Stimulated activated naive CD8-positive, alpha-beta T cell treated with anti-CD3 and anti-CD28 coated beads, Interleukin-15, Interleukin-2, amounts not matched to agents 100 ng/mL and 50 ng/mL, for 24 hours (primary cell): ENCODE data around the gene PLAA.

Experiments
- H3K27ac Mint-ChIP-seq: one replicate; pipeline ENCODE4 v1.8.0; 2021; ENCODE audit warnings: mild to moderate bottlenecking, mixed read lengths
- H3K27me3 Mint-ChIP-seq: one replicate; pipeline ENCODE4 v1.8.0; 2021; ENCODE audit warnings: mixed read lengths
- H3K36me3 Mint-ChIP-seq: one replicate; pipeline ENCODE4 v1.8.0; 2021; ENCODE audit warnings: low read depth, mixed read lengths
- H3K4me1 Mint-ChIP-seq: one replicate; pipeline ENCODE4 v1.8.0; 2021; ENCODE audit warnings: low read depth, mixed read lengths
- H3K4me3 Mint-ChIP-seq: one replicate; pipeline ENCODE4 v1.8.0; 2021; ENCODE audit warnings: mild to moderate bottlenecking, mixed read lengths
- H3K9me3 Mint-ChIP-seq: one replicate; pipeline ENCODE4 v1.8.0; 2021; ENCODE audit warnings: mixed read lengths

The PLAA gene

GRCh38 chr9:26949637-26950069, 2.6 kb upstream of the PLAA start:
- peaks cover 48% of the 10 kb centered on the region for H3K4me1 Mint-ChIP-seq
- no peaks in the 10 kb centered on the region for H3K9me3 Mint-ChIP-seq
- no peak overlapping the region for H3K27ac Mint-ChIP-seq
- peaks cover 11% of the 10 kb centered on the region for H3K27me3 Mint-ChIP-seq
- peaks cover 9% of the 10 kb centered on the region for H3K36me3 Mint-ChIP-seq
- H3K4me3 Mint-ChIP-seq: no peak overlapping the region

DNA sequence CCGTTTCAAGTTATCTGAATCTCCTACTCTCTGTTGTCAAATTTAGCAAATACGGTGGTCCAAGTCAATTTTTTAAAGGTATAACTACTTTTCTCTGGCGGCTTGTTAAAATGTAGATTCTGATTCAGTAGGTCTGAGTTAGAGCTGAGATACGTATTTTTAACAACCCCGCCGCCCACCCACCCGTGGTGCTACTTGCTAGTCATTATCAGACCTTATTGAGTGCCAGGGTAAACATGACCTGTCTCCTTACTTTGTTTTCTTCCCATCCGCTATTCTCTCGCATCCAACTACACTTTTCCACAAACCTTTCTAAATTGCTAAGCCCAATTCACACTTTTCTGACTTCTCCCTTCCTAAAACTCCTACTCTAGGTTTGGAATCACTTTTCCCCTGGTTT, 694 bp upstream of the PLAA start:
- peak overlapping the region; percentile 88 for H3K4me3 Mint-ChIP-seq
- no peaks in the 10 kb centered on the region for H3K9me3 Mint-ChIP-seq
- peaks cover 56% of the 10 kb centered on the region for H3K4me1 Mint-ChIP-seq
- H3K36me3 Mint-ChIP-seq: peaks cover 26% of the 10 kb centered on the region
- H3K27me3 Mint-ChIP-seq: peaks cover 11% of the 10 kb centered on the region
- H3K27ac Mint-ChIP-seq: peak overlapping the region; percentile 100

- Mint-ChIP-seq H3K27me3 (peaks cover 11% of the 10 kb centered on the region), H3K4me3 (peak overlapping the region; percentile 88), H3K9me3 (no peaks in the 10 kb centered on the region), H3K27ac (peak overlapping the region; percentile 100), H3K36me3 (peaks cover 40% of the 10 kb centered on the region), H3K4me1 (peaks cover 75% of the 10 kb centered on the region)
These were observed 1.5 kb downstream of the PLAA start for GRCh38 chr9:26945591-26945990.

DNA sequence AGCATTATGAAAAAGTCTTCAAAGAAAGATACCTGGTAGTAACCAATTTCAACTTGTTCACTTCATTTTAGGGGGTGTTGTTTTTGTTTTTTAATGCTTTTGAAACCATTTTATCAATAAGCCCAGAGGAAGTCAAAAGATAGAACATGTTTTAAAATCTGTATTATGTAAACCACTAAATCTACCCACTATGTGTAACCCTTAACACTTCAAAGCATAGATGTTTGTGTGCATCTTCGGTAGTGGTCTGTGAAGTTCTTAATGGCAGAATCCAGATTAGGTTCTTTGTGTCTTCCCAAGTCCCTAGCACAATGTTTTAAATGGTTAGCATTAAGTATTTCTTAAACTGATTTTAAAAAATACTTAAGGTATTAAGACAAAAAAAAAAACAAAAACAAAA, 6.3 kb downstream of the PLAA start:
- H3K4me1 Mint-ChIP-seq: peaks cover 84% of the 10 kb centered on the region
- H3K9me3 Mint-ChIP-seq: peaks cover 6% of the 10 kb centered on the region
- peaks cover 72% of the 10 kb centered on the region for H3K36me3 Mint-ChIP-seq
- H3K4me3 Mint-ChIP-seq: no peak overlapping the region
- H3K27ac Mint-ChIP-seq: peak overlapping the region; percentile 5
- H3K27me3 Mint-ChIP-seq: no peaks in the 10 kb centered on the region

DNA sequence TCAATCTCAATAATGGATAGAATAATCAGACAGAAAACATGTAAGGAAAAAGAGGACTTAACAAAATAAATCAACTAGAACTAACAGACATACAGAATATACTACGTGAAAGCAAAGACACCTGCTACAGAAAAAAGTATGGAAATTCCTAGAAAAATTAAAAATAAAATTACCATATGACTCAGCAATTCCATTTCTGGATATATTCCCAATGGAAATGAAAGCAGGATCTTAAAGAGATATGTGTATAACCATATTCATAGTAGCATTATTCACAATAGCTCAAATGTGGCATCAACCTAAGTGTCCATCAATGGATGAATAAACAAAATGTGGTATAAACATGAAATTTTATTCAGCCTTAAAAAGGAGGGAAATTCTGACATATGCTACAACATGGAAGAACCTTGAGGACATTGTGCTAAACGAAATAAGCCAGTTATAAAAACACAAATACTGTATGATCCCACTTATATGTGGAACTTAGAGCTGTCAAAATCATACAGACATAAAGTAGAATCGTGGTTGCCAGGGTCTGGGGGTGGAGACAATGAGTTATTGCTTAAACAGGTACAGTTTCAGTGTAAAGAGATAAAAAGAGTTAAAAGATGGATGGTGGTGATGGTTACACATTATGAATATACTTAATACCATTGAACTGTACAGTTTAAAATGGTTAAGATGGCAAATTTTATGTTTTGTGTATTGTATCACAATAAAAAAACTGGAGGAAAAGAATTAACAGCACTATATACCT, 6.9 kb downstream of the PLAA start:
- H3K4me1 Mint-ChIP-seq: peaks cover 81% of the 10 kb centered on the region
- H3K9me3 Mint-ChIP-seq: peaks cover 6% of the 10 kb centered on the region
- peaks cover 68% of the 10 kb centered on the region for H3K36me3 Mint-ChIP-seq
- no peaks in the 10 kb centered on the region for H3K27me3 Mint-ChIP-seq
- peak overlapping the region; percentile 5 for H3K27ac Mint-ChIP-seq
- no peak overlapping the region for H3K4me3 Mint-ChIP-seq

DNA sequence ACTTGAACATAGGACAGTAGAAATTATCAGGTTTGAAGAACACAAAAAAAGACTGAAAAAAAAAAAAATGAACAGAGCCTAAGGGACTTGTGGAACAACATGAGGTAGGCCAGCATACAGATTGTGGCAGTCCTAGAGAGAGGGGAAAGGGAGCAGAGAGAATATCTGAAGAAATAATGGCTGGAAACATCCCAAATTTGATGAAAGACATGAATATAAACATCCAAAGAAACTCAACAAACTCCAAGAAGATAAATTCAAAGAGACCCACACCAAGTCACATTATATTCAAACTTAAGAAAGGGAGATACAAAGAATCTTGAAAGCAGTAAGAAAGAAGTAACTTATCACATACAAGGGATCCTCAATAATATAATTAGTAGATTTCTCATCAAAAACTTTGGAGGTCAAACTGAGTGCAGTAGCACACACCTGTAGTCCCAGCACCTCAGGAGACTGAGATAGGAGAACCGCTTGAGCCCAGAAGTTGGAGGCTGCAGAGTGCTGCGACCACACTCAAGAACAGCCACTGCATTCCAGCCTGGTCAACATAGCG, 9.1 kb downstream of the PLAA start:
- peaks cover 6% of the 10 kb centered on the region for H3K9me3 Mint-ChIP-seq
- H3K27ac Mint-ChIP-seq: no peak overlapping the region
- no peak overlapping the region for H3K4me3 Mint-ChIP-seq
- peaks cover 60% of the 10 kb centered on the region for H3K4me1 Mint-ChIP-seq
- H3K27me3 Mint-ChIP-seq: no peaks in the 10 kb centered on the region
- peaks cover 61% of the 10 kb centered on the region for H3K36me3 Mint-ChIP-seq

DNA sequence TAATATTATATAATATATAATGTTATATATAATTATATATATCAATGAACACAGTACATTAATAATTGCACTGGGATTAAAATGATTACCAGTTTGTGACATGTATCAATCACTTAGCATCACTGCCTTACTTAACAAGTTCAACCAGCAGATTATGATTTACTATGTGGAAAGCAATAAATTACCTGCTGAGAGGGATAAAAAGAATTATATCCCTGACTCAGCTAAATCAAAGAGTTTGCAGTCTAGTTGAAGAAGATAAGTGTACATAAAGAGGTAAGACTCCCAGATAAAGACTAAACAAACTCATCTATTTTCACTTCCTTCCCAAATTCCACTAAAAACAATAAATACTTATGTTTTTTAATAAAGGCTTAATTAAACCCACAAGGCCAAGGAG, 11.2 kb downstream of the PLAA start:
- H3K27ac Mint-ChIP-seq: peak overlapping the region; percentile 11
- H3K27me3 Mint-ChIP-seq: no peaks in the 10 kb centered on the region
- no peak overlapping the region for H3K4me3 Mint-ChIP-seq
- peaks cover 62% of the 10 kb centered on the region for H3K36me3 Mint-ChIP-seq
- H3K9me3 Mint-ChIP-seq: peaks cover 6% of the 10 kb centered on the region
- H3K4me1 Mint-ChIP-seq: peaks cover 42% of the 10 kb centered on the region

DNA sequence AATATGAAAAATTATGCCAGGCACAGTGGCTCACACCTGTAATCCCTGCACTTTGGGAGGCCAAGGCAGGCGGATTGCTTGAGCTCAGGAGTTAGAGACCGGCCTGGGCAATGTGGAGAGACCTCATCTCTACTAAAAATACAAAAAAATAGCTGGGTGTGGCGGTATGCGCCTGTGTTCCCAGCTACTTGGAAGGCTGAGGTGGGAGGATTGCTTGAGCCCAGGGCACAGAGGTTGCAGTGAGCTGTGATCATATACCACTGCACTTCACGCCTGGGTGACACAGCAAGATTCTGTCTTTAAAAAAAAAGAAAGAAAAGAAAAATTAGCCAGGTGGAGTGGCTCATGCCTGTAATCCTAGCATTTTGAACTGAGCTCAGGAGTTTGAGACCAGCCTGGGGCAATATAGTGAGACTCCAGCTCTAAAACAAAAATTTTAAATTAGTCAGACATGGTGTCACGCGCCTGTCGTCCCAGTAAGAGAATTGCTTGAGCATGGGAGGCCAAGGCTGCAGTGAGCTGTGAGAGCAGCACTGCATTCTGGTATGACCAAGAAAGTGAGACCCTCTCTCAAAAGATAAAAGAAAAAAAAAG, 18.0 kb downstream of the PLAA start:
- no peaks in the 10 kb centered on the region for H3K9me3 Mint-ChIP-seq
- no peak overlapping the region for H3K4me3 Mint-ChIP-seq
- H3K36me3 Mint-ChIP-seq: peaks cover 62% of the 10 kb centered on the region
- H3K27me3 Mint-ChIP-seq: no peaks in the 10 kb centered on the region
- H3K27ac Mint-ChIP-seq: no peak overlapping the region
- no peaks in the 10 kb centered on the region for H3K4me1 Mint-ChIP-seq

- Mint-ChIP-seq H3K9me3 (no peaks in the 10 kb centered on the region), H3K27ac (no peak overlapping the region), H3K4me3 (no peak overlapping the region), H3K4me1 (no peaks in the 10 kb centered on the region), H3K36me3 (peaks cover 78% of the 10 kb centered on the region), H3K27me3 (no peaks in the 10 kb centered on the region)
These were observed 21.4 kb downstream of the PLAA start for GRCh38 chr9:26925609-26926008.

- Mint-ChIP-seq H3K4me1 (no peaks in the 10 kb centered on the region), H3K27ac (no peak overlapping the region), H3K4me3 (no peak overlapping the region), H3K27me3 (no peaks in the 10 kb centered on the region), H3K9me3 (no peaks in the 10 kb centered on the region), H3K36me3 (peaks cover 88% of the 10 kb centered on the region)
These were observed 27.3 kb downstream of the PLAA start for GRCh38 chr9:26919698-26920097.

GRCh38 chr9:26913138-26913668, 33.8 kb downstream of the PLAA start:
- no peak overlapping the region for H3K4me3 Mint-ChIP-seq
- H3K36me3 Mint-ChIP-seq: peaks cover 70% of the 10 kb centered on the region
- H3K9me3 Mint-ChIP-seq: no peaks in the 10 kb centered on the region
- no peaks in the 10 kb centered on the region for H3K4me1 Mint-ChIP-seq
- H3K27me3 Mint-ChIP-seq: no peaks in the 10 kb centered on the region
- H3K27ac Mint-ChIP-seq: no peak overlapping the region

- Mint-ChIP-seq H3K4me1 (no peaks in the 10 kb centered on the region), H3K36me3 (peaks cover 52% of the 10 kb centered on the region), H3K27ac (no peak overlapping the region), H3K9me3 (no peaks in the 10 kb centered on the region), H3K27me3 (no peaks in the 10 kb centered on the region), H3K4me3 (no peak overlapping the region)
These were observed 42.4 kb downstream of the PLAA start for GRCh38 chr9:26904671-26905070.

DNA sequence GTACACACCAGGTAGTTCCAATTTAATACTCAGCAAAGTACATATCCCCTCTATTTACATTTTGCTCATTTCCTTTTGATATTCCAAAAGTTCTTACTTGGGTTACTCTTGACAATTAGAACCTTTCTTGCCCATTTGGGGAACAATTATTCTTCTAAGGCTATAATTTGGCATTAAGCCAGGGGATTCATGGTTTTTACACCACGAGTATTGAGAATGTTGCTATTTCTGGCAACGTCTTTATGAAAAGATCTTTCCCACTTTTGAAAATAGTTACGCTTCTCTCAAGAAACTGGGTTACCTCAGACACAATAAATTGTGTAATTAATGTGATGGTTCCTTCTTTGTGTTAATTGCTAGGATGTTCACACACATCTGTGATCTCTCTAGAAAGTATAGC, 43.0 kb downstream of the PLAA start:
- Mint-ChIP-seq H3K4me1 (no peaks in the 10 kb centered on the region), H3K27ac (no peak overlapping the region), H3K27me3 (no peaks in the 10 kb centered on the region), H3K4me3 (no peak overlapping the region), H3K36me3 (peaks cover 46% of the 10 kb centered on the region), H3K9me3 (no peaks in the 10 kb centered on the region)

GRCh38 chr9:26893030-26893676, 53.9 kb downstream of the PLAA start:
- no peaks in the 10 kb centered on the region for H3K27me3 Mint-ChIP-seq

More at GRCh38 chr9:26893030-26893676, 53.9 kb downstream of the PLAA start:
- peaks cover 38% of the 10 kb centered on the region for H3K4me1 Mint-ChIP-seq
- peak overlapping the region; percentile 98 for H3K27ac Mint-ChIP-seq
- H3K4me3 Mint-ChIP-seq: peak overlapping the region; percentile 97
- H3K9me3 Mint-ChIP-seq: peaks cover 7% of the 10 kb centered on the region
- H3K36me3 Mint-ChIP-seq: peaks cover 3% of the 10 kb centered on the region
